Nephron (organoid): Measurements from ENCODE around the gene PPP2R5C.
"Not testable (repeated sequence)": the region's sequence is repeated elsewhere in the genome, so short reads cannot be mapped to it uniquely, and the experiment has no call there.

ENCODE experiments used
- H3K27ac Mint-ChIP-seq, 3 experiments: 2 replicates each; pipeline ENCODE4 v1.8.0; 2020; ENCODE audit warnings: mixed read lengths in 3 of 3, mild to moderate bottlenecking in 2 of 3, moderate library complexity in 1 of 3
- H3K27me3 Mint-ChIP-seq: 2 replicates; pipeline ENCODE4 v1.8.0; 2021; ENCODE audit warnings: low read depth, mild to moderate bottlenecking, moderate library complexity, mixed read lengths
- H3K36me3 Mint-ChIP-seq: 2 replicates; pipeline ENCODE4 v1.8.0; 2020; ENCODE audit warnings: low read depth, mixed read lengths
- H3K4me1 Mint-ChIP-seq: 2 replicates; pipeline ENCODE4 v1.8.0; 2020; ENCODE audit warnings: mixed read lengths
- H3K4me3 Mint-ChIP-seq, 3 experiments: 2 replicates each; pipeline ENCODE4 v1.8.0; 2020; ENCODE audit warnings: mild to moderate bottlenecking in 3 of 3, mixed read lengths in 3 of 3, moderate library complexity in 2 of 3
- H3K9me3 Mint-ChIP-seq: 2 replicates; pipeline ENCODE4 v1.8.0; 2020; ENCODE audit warnings: mixed read lengths
- CTCF ChIP-seq, 3 experiments: fragments of 200-600 bp; sonication (generic); IDR thresholded peaks; one replicate each; pipeline ENCODE4 v1.5.0; 2021; ENCODE audit warnings: antibody characterized with exemption in 3 of 3; ENCODE audit not compliant: unreplicated experiment in 3 of 3

Gene PPP2R5C

GRCh38 chr14:101721111-101721510 lies 40.4 kb upstream of the PPP2R5C start:
- Mint-ChIP-seq H3K4me3 (no peak overlapping the region), H3K36me3 (no peaks in the 10 kb centered on the region), H3K27me3 (peaks cover 4% of the 10 kb centered on the region), H3K27ac (no peak overlapping the region), H3K9me3 (no peaks in the 10 kb centered on the region), H3K4me1 (peaks cover 11% of the 10 kb centered on the region)
- no peak for TF ChIP-seq CTCF (IDR thresholded peaks at IDR 0.05; ENCODE audit: unreplicated experiment in 3 of 3)

GRCh38 chr14:101721951-101722661 lies 39.4 kb upstream of the PPP2R5C start:
- no peak for TF ChIP-seq CTCF (IDR thresholded peaks at IDR 0.05; ENCODE audit: unreplicated experiment in 3 of 3)
- Mint-ChIP-seq H3K27ac (no peak overlapping the region), H3K4me1 (peaks cover 11% of the 10 kb centered on the region), H3K9me3 (no peaks in the 10 kb centered on the region), H3K4me3 (no peak overlapping the region), H3K27me3 (peaks cover 4% of the 10 kb centered on the region), H3K36me3 (no peaks in the 10 kb centered on the region)

GRCh38 chr14:101723061-101723595 lies 38.4 kb upstream of the PPP2R5C start:
- TF ChIP-seq CTCF (IDR thresholded peaks at IDR 0.05; ENCODE audit: unreplicated experiment in 3 of 3): no peak
- Mint-ChIP-seq H3K4me1 (peaks cover 11% of the 10 kb centered on the region), H3K36me3 (no peaks in the 10 kb centered on the region), H3K9me3 (no peaks in the 10 kb centered on the region), H3K4me3 (no peak overlapping the region), H3K27me3 (peaks cover 1% of the 10 kb centered on the region), H3K27ac (no peak overlapping the region)

GRCh38 chr14:101725652-101726051 lies 35.9 kb upstream of the PPP2R5C start:
- H3K4me3 Mint-ChIP-seq, H3K36me3 Mint-ChIP-seq, H3K9me3 Mint-ChIP-seq, H3K27me3 Mint-ChIP-seq, H3K27ac Mint-ChIP-seq, H3K4me1 Mint-ChIP-seq: not testable (repeated sequence)

DNA sequence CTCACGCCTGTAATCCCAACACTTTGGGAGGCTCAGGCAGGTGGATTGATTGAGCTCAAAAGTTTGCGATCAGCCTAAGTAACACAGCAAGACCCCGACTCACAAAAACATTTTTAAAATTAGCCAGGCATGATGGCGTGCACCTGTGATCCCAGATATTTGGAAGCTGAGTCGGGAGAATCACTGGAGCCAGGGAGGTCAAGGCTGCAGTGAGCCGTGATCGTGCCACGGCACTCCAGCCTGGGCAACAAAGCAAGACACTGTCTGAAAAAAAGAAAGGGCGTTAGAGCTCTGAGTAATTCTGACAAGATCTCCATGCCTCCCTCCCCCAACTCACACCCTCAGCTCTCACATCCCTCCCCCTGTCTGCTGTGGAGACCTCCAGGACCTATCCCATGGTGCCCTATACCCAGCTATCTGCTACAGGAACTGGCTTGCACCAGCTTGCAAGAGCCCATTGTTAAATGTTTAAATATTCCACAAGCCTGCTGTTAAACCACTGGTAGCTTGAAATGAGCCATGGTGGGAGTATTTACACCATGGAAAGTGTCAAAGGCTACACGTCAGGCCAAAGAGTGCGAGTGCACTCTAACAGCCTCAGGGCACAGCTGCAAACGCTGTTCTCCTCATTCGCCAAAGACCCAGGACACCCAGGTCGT lies 35.1 kb upstream of the PPP2R5C start:
- Mint-ChIP-seq H3K9me3 (no peaks in the 10 kb centered on the region), H3K36me3 (no peaks in the 10 kb centered on the region), H3K27me3 (peaks cover 5% of the 10 kb centered on the region), H3K4me1 (peaks cover 5% of the 10 kb centered on the region), H3K4me3 (no peak overlapping the region), H3K27ac (no peak overlapping the region)
- TF ChIP-seq CTCF (IDR thresholded peaks at IDR 0.05; ENCODE audit: unreplicated experiment in 3 of 3): no peak

GRCh38 chr14:101726954-101727302 lies 34.6 kb upstream of the PPP2R5C start:
- peaks cover 5% of the 10 kb centered on the region for H3K4me1 Mint-ChIP-seq
- H3K27me3 Mint-ChIP-seq: peaks cover 5% of the 10 kb centered on the region
- H3K9me3 Mint-ChIP-seq: no peaks in the 10 kb centered on the region
- H3K4me3 Mint-ChIP-seq: no peak overlapping the region
- no peak overlapping the region for H3K27ac Mint-ChIP-seq
- no peaks in the 10 kb centered on the region for H3K36me3 Mint-ChIP-seq
- TF ChIP-seq CTCF (IDR thresholded peaks at IDR 0.05; ENCODE audit: unreplicated experiment in 3 of 3): no peak
